ENCODE data around the gene SYNC.
"Not testable (repeated sequence)": the region's sequence is repeated elsewhere in the genome, so short reads cannot be mapped to it uniquely, and the experiment has no call there.

Gene SYNC

GRCh38 chr1:32713081-32713480 lies 10.5 kb upstream of the SYNC start:
- H3K4me1 ChIP-seq (ENCODE audit: insufficient read depth, low read length) = peaks cover 18% of the 10 kb centered on the region

GRCh38 chr1:32711221-32711620 lies 8.7 kb upstream of the SYNC start:
- H3K9me3 ChIP-seq (ENCODE audit: control insufficient read depth, insufficient read depth, low read length); H3K9ac ChIP-seq (ENCODE audit: low read depth, low read length); H3K36me3 ChIP-seq (ENCODE audit: insufficient read depth, low read length): not testable (repeated sequence)
- H3K4me1 ChIP-seq (ENCODE audit: insufficient read depth, low read length) = peaks cover 11% of the 10 kb centered on the region

More at GRCh38 chr1:32713081-32713480, 10.5 kb upstream of the SYNC start:
- no peaks in the 10 kb centered on the region; the same call in 1 of the 2 replicates for H3K9me3 ChIP-seq (ENCODE audit: control insufficient read depth, insufficient read depth, low read length)
- no peaks in the 10 kb centered on the region for H3K36me3 ChIP-seq (ENCODE audit: insufficient read depth, low read length)
- 0 out of 2 replicates have a peak overlapping the region, but pooled peaks have one; percentile 3 for H3K9ac ChIP-seq (ENCODE audit: low read depth, low read length)

GRCh38 chr1:32709476-32709875 lies 6.9 kb upstream of the SYNC start:
- H3K9me3 ChIP-seq (ENCODE audit: control insufficient read depth, insufficient read depth, low read length) = no peaks in the 10 kb centered on the region
- peaks cover 4% of the 10 kb centered on the region; the same call in 1 of the 2 replicates for H3K4me1 ChIP-seq (ENCODE audit: insufficient read depth, low read length)
- no peak overlapping the region for H3K9ac ChIP-seq (ENCODE audit: low read depth, low read length)
- H3K36me3 ChIP-seq (ENCODE audit: insufficient read depth, low read length) = no peaks in the 10 kb centered on the region

GRCh38 chr1:32709075-32709474 lies 6.5 kb upstream of the SYNC start:
- Histone ChIP-seq H3K36me3 (ENCODE audit: insufficient read depth, low read length) (no peaks in the 10 kb centered on the region), H3K9ac (ENCODE audit: low read depth, low read length) (no peak overlapping the region), H3K9me3 (ENCODE audit: control insufficient read depth, insufficient read depth, low read length) (no peaks in the 10 kb centered on the region), H3K4me1 (ENCODE audit: insufficient read depth, low read length) (peaks cover 5% of the 10 kb centered on the region; the same call in 1 of the 2 replicates)

- H3K9me3 ChIP-seq (ENCODE audit: control insufficient read depth, insufficient read depth, low read length) = no peaks in the 10 kb centered on the region
- H3K36me3 ChIP-seq (ENCODE audit: insufficient read depth, low read length) = no peaks in the 10 kb centered on the region
- no peak overlapping the region for H3K9ac ChIP-seq (ENCODE audit: low read depth, low read length)
- peaks cover 16% of the 10 kb centered on the region for H3K4me1 ChIP-seq (ENCODE audit: insufficient read depth, low read length)
Observed at GRCh38 chr1:32706491-32706890, 3.9 kb upstream of the SYNC start.

- Histone ChIP-seq H3K36me3 (ENCODE audit: insufficient read depth, low read length) (no peaks in the 10 kb centered on the region), H3K9ac (ENCODE audit: low read depth, low read length) (no peak overlapping the region), H3K4me1 (ENCODE audit: insufficient read depth, low read length) (peaks cover 19% of the 10 kb centered on the region), H3K9me3 (ENCODE audit: control insufficient read depth, insufficient read depth, low read length) (no peaks in the 10 kb centered on the region)
Observed at GRCh38 chr1:32705516-32705915, 2.9 kb upstream of the SYNC start.

- peaks cover 19% of the 10 kb centered on the region for H3K4me1 ChIP-seq (ENCODE audit: insufficient read depth, low read length)
- H3K9ac ChIP-seq (ENCODE audit: low read depth, low read length) = peak overlapping the region; percentile 77; the same call in 1 of the 2 replicates
- H3K9me3 ChIP-seq (ENCODE audit: control insufficient read depth, insufficient read depth, low read length) = no peaks in the 10 kb centered on the region
- H3K36me3 ChIP-seq (ENCODE audit: insufficient read depth, low read length) = no peaks in the 10 kb centered on the region
Observed at GRCh38 chr1:32703479-32704291, 1.1 kb upstream of the SYNC start.

- H3K9ac ChIP-seq (ENCODE audit: low read depth, low read length) = peak overlapping the region; percentile 77; the same call in 1 of the 2 replicates
- no peaks in the 10 kb centered on the region for H3K36me3 ChIP-seq (ENCODE audit: insufficient read depth, low read length)
- peaks cover 19% of the 10 kb centered on the region for H3K4me1 ChIP-seq (ENCODE audit: insufficient read depth, low read length)
- H3K9me3 ChIP-seq (ENCODE audit: control insufficient read depth, insufficient read depth, low read length) = no peaks in the 10 kb centered on the region
Observed at GRCh38 chr1:32701951-32702598, 495 bp downstream of the SYNC start.

GRCh38 chr1:32701421-32701911 lies 1.1 kb downstream of the SYNC start:
- Histone ChIP-seq H3K9me3 (ENCODE audit: control insufficient read depth, insufficient read depth, low read length) (no peaks in the 10 kb centered on the region), H3K36me3 (ENCODE audit: insufficient read depth, low read length) (no peaks in the 10 kb centered on the region), H3K9ac (ENCODE audit: low read depth, low read length) (peak overlapping the region; percentile 77; the same call in 1 of the 2 replicates), H3K4me1 (ENCODE audit: insufficient read depth, low read length) (peaks cover 19% of the 10 kb centered on the region)

GRCh38 chr1:32696996-32697395 lies 5.6 kb downstream of the SYNC start:
- H3K4me1 ChIP-seq (ENCODE audit: insufficient read depth, low read length); H3K9ac ChIP-seq (ENCODE audit: low read depth, low read length); H3K9me3 ChIP-seq (ENCODE audit: control insufficient read depth, insufficient read depth, low read length); H3K36me3 ChIP-seq (ENCODE audit: insufficient read depth, low read length): not testable (repeated sequence)

- Histone ChIP-seq H3K36me3 (ENCODE audit: insufficient read depth, low read length) (no peaks in the 10 kb centered on the region), H3K9me3 (ENCODE audit: control insufficient read depth, insufficient read depth, low read length) (no peaks in the 10 kb centered on the region), H3K4me1 (ENCODE audit: insufficient read depth, low read length) (no peaks in the 10 kb centered on the region), H3K9ac (ENCODE audit: low read depth, low read length) (no peak overlapping the region)
Observed at GRCh38 chr1:32696041-32696440, 6.5 kb downstream of the SYNC start.

GRCh38 chr1:32695098-32695904 lies 7.3 kb downstream of the SYNC start:
- H3K36me3 ChIP-seq (ENCODE audit: insufficient read depth, low read length) = no peaks in the 10 kb centered on the region
- H3K9ac ChIP-seq (ENCODE audit: low read depth, low read length) = no peak overlapping the region
- no peaks in the 10 kb centered on the region for H3K9me3 ChIP-seq (ENCODE audit: control insufficient read depth, insufficient read depth, low read length)

GRCh38 chr1:32693455-32694174 lies 9.0 kb downstream of the SYNC start:
- H3K36me3 ChIP-seq (ENCODE audit: insufficient read depth, low read length) = no peaks in the 10 kb centered on the region
- no peaks in the 10 kb centered on the region for H3K4me1 ChIP-seq (ENCODE audit: insufficient read depth, low read length)
- H3K9ac ChIP-seq (ENCODE audit: low read depth, low read length) = no peak overlapping the region
- H3K9me3 ChIP-seq (ENCODE audit: control insufficient read depth, insufficient read depth, low read length) = no peaks in the 10 kb centered on the region

More at GRCh38 chr1:32695098-32695904, 7.3 kb downstream of the SYNC start:
- no peaks in the 10 kb centered on the region for H3K4me1 ChIP-seq (ENCODE audit: insufficient read depth, low read length)

GRCh38 chr1:32686387-32686786 lies 16.2 kb downstream of the SYNC start:
- H3K9ac ChIP-seq (ENCODE audit: low read depth, low read length) = no peak overlapping the region
- no peaks in the 10 kb centered on the region for H3K9me3 ChIP-seq (ENCODE audit: control insufficient read depth, insufficient read depth, low read length)
- peaks cover 13% of the 10 kb centered on the region for H3K36me3 ChIP-seq (ENCODE audit: insufficient read depth, low read length)

More at GRCh38 chr1:32686387-32686786, 16.2 kb downstream of the SYNC start:
- H3K4me1 ChIP-seq (ENCODE audit: insufficient read depth, low read length) = no peaks in the 10 kb centered on the region
